HepG2 (cell line): Measurements from ENCODE around the gene MSI2. TPM values are rescaled to one million over a fixed set of nuclear protein-coding genes. Genes with fewer than 3 reads are reported as not detected.

Source experiments
- BRCA1 ChIP-seq: sonication (generic); formaldehyde crosslinking; IDR thresholded peaks from 2 replicates; pipeline ENCODE4 v1.4.0; 2020; ENCODE audit warnings: missing genetic modification reagents
- CCAR2 ChIP-seq: fragments of 200-400 bp; formaldehyde crosslinking; optimal IDR thresholded peaks from 2 replicates; pipeline ENCODE3; 2018; ENCODE audit warnings: low read depth, mild to moderate bottlenecking, low read length, moderate library complexity
- CHD2 ChIP-seq: IDR thresholded peaks from 2 replicates; pipeline ENCODE4 v1.6.1; 2011; ENCODE audit warnings: low read depth, low read length, improper control_type of control experiment
- CREB1 ChIP-seq, 2 experiments: fragments of 450-650 bp in 1 of 2; IDR thresholded peaks; 2 replicates each; pipeline ENCODE4 v1.6.1; 2016 to 2017; ENCODE audit warnings: control low read depth in 1 of 2, mild to moderate bottlenecking in 1 of 2, missing compliant biosample characterization in 1 of 2, missing genetic modification characterization in 1 of 2
- CTCF ChIP-seq: sonication (generic); formaldehyde crosslinking; IDR thresholded peaks from 2 replicates; pipeline ENCODE4 v1.5.0; 2020; ENCODE audit warnings: mild to moderate bottlenecking, missing genetic modification reagents, moderate library complexity
- HMG20B ChIP-seq: conservative IDR thresholded peaks from 2 replicates; pipeline ENCODE4 v1.6.1; 2016; ENCODE audit warnings: missing genetic modification reagents, missing compliant biosample characterization
- HMGA1 ChIP-seq: sonication (generic); formaldehyde crosslinking; conservative IDR thresholded peaks from 2 replicates; pipeline ENCODE4 v1.4.0; 2020; ENCODE audit warnings: missing genetic modification reagents
- HNRNPK ChIP-seq: fragments of 200-400 bp; formaldehyde crosslinking; IDR thresholded peaks from 2 replicates; pipeline ENCODE4 v1.6.1; 2018; ENCODE audit warnings: low read length, low read depth, moderate library complexity, mild to moderate bottlenecking; ENCODE audit not compliant: poor library complexity, severe bottlenecking
- KDM4B ChIP-seq: sonication (generic); formaldehyde crosslinking; IDR thresholded peaks from 2 replicates; pipeline ENCODE4 v1.4.0; 2020; ENCODE audit warnings: missing genetic modification reagents
- MTA1 ChIP-seq: sonication (generic); formaldehyde crosslinking; IDR thresholded peaks from 2 replicates; pipeline ENCODE4 v1.4.0; 2020; ENCODE audit warnings: missing genetic modification reagents, mild to moderate bottlenecking, borderline replicate concordance
- MXD4 ChIP-seq: IDR thresholded peaks from 2 replicates; pipeline ENCODE4 v1.6.1; 2016; ENCODE audit warnings: mild to moderate bottlenecking, missing biosample characterization, missing genetic modification reagents
- NFIC ChIP-seq: IDR thresholded peaks from 2 replicates; pipeline ENCODE4 v1.6.1; 2012; ENCODE audit warnings: mild to moderate bottlenecking, low read length, inconsistent platforms
- PHB2 ChIP-seq: fragments of 450-650 bp; IDR thresholded peaks from 2 replicates; pipeline ENCODE4 v1.6.1; 2018; ENCODE audit not compliant: partially characterized antibody
- SOX13 ChIP-seq, 3 experiments: fragments of 450-650 bp in 1 of 3; sonication (generic) in 1 of 3; formaldehyde crosslinking in 1 of 3; IDR thresholded peaks in 2 of 3; conservative IDR thresholded peaks in 1 of 3; 2 replicates each; pipeline versions ENCODE4 v1.5.0 to v1.6.1; 2016 to 2020; ENCODE audit warnings: antibody characterized with exemption in 1 of 3, mild to moderate bottlenecking in 1 of 3, missing compliant biosample characterization in 1 of 3, missing genetic modification reagents in 1 of 3, moderate library complexity in 1 of 3
- TBP ChIP-seq: sonication (generic); formaldehyde crosslinking; IDR thresholded peaks from 2 replicates; pipeline ENCODE4 v1.5.0; 2020; ENCODE audit warnings: missing genetic modification reagents
- ZFP36L2 ChIP-seq: sonication (generic); formaldehyde crosslinking; IDR thresholded peaks from 2 replicates; pipeline ENCODE4 v1.4.0; 2020; ENCODE audit warnings: missing genetic modification reagents
- ZNF282 ChIP-seq: fragments of 450-650 bp; IDR thresholded peaks from 2 replicates; pipeline ENCODE4 v1.6.1; 2018; ENCODE audit not compliant: partially characterized antibody
- ZNF547 ChIP-seq: sonication (generic); formaldehyde crosslinking; IDR thresholded peaks from 2 replicates; pipeline ENCODE4 v1.5.1; 2020; ENCODE audit warnings: mild to moderate bottlenecking, missing genetic modification reagents
- polyA plus RNA-seq, 8 experiments: library from polyadenylated mRNA; depleted of rRNA in 3 of 8; stranded (reverse) in 7 of 8; unstranded in 1 of 8; fragments of >200 nt; fragmentation: Illumina TruSeq in 4 of 8; extraction: Trizol in 4 of 8; gene quantifications; 2 replicates each; pipeline versions ENCODE4 v1.2.1 to v1.2.3, GENCODE V29; 2011 to 2016; ENCODE audit warnings: low read depth in 4 of 8, missing spikeins in 1 of 8, mixed read lengths in 1 of 8; ENCODE audit not compliant: insufficient read depth in 1 of 8
- total RNA-seq, 5 experiments: library from RNA; depleted of rRNA; stranded (reverse); fragments of >200 nt; fragmentation: Illumina TruSeq; extraction: Trizol; gene quantifications; 2 replicates each; pipeline ENCODE4 v1.2.3, GENCODE V29; 2016; ENCODE audit warnings: low read depth in 1 of 5
- TF ChIP-seq, protein P1 (sequence below): sonication (generic); formaldehyde crosslinking; IDR thresholded peaks from 2 replicates; pipeline ENCODE4 v1.4.0; 2020; ENCODE audit warnings: missing genetic modification reagents
- TF ChIP-seq, protein P2 (sequence below): IDR thresholded peaks from 2 replicates; pipeline ENCODE4 v1.6.1; 2016; ENCODE audit warnings: missing compliant biosample characterization, missing genetic modification reagents, borderline replicate concordance
- TF ChIP-seq, protein P3 (sequence below): IDR thresholded peaks from 2 replicates; pipeline ENCODE4 v1.6.1; 2016; ENCODE audit warnings: mild to moderate bottlenecking, missing biosample characterization, missing genetic modification reagents

MSI2 gene
- total and polyA plus RNA-seq, 2 of the 13 experiments (the other 11 are each of a cell fraction or from before 2014, with no cell fraction given), result 77.5 to 78.4 TPM

DNA sequence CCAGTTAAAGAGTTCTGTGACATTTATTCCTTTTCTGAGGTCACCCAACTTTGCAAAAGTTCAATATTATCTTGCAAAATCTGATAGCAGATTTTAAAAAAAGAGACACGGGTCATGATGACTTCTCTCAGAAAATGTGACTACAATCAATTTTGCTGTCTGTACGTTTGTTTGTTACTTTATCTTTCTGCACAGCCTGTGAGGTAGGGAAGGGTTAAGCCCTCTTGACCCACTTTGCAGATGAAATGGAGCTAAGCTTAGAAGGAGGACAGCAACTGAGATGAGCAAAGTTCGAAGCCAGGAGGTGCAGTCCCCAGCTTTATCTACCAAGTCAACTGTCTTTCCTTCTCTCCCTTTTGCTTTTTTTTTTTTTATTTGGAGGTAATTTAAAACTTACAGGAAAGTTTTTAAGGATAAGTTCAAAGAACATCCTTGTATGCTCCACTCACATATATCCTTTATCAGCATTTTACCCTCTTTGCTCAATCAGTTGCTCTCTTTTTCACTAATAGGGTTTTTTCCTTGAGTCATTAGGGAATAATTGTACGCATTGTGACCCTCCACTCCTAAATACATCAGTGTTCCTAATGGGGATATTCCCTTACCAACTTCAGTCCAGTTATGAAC, 86.8 kb downstream of the MSI2 start (continued):
- TF ChIP-seq, protein P1, sequence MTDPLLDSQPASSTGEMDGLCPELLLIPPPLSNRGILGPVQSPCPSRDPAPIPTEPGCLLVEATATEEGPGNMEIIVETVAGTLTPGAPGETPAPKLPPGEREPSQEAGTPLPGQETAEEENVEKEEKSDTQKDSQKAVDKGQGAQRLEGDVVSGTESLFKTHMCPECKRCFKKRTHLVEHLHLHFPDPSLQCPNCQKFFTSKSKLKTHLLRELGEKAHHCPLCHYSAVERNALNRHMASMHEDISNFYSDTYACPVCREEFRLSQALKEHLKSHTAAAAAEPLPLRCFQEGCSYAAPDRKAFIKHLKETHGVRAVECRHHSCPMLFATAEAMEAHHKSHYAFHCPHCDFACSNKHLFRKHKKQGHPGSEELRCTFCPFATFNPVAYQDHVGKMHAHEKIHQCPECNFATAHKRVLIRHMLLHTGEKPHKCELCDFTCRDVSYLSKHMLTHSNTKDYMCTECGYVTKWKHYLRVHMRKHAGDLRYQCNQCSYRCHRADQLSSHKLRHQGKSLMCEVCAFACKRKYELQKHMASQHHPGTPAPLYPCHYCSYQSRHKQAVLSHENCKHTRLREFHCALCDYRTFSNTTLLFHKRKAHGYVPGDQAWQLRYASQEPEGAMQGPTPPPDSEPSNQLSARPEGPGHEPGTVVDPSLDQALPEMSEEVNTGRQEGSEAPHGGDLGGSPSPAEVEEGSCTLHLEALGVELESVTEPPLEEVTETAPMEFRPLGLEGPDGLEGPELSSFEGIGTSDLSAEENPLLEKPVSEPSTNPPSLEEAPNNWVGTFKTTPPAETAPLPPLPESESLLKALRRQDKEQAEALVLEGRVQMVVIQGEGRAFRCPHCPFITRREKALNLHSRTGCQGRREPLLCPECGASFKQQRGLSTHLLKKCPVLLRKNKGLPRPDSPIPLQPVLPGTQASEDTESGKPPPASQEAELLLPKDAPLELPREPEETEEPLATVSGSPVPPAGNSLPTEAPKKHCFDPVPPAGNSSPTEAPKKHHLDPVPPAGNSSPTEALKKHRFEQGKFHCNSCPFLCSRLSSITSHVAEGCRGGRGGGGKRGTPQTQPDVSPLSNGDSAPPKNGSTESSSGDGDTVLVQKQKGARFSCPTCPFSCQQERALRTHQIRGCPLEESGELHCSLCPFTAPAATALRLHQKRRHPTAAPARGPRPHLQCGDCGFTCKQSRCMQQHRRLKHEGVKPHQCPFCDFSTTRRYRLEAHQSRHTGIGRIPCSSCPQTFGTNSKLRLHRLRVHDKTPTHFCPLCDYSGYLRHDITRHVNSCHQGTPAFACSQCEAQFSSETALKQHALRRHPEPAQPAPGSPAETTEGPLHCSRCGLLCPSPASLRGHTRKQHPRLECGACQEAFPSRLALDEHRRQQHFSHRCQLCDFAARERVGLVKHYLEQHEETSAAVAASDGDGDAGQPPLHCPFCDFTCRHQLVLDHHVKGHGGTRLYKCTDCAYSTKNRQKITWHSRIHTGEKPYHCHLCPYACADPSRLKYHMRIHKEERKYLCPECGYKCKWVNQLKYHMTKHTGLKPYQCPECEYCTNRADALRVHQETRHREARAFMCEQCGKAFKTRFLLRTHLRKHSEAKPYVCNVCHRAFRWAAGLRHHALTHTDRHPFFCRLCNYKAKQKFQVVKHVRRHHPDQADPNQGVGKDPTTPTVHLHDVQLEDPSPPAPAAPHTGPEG (CRISPR knock-in tag), result no peak
- TF ChIP-seq, protein P2, sequence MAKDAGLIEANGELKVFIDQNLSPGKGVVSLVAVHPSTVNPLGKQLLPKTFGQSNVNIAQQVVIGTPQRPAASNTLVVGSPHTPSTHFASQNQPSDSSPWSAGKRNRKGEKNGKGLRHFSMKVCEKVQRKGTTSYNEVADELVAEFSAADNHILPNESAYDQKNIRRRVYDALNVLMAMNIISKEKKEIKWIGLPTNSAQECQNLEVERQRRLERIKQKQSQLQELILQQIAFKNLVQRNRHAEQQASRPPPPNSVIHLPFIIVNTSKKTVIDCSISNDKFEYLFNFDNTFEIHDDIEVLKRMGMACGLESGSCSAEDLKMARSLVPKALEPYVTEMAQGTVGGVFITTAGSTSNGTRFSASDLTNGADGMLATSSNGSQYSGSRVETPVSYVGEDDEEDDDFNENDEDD (CRISPR knock-in tag), result no peak
- TF ChIP-seq CHD2 (no peak), SOX13 (IDR thresholded peaks at IDR 0.05) (no peak), SOX13 (CRISPR knock-in tag; conservative IDR thresholded peaks at IDR 0.05 in 1 of 2, IDR thresholded peaks at IDR 0.05 in 1 of 2) (0 out of 4 replicates have a peak, but pooled peaks of 1 of the 2 experiments have one; percentile 23), BRCA1 (CRISPR knock-in tag) (no peak), NFIC (0 out of 2 replicates have a peak, but pooled peaks have one; percentile 9), CREB1 (IDR thresholded peaks at IDR 0.05) (no peak), CREB1 (CRISPR knock-in tag; IDR thresholded peaks at IDR 0.05) (no peak), PHB2 (no peak), HMG20B (CRISPR knock-in tag) (no peak), ZFP36L2 (no peak), CCAR2 (no peak), MXD4 (CRISPR knock-in tag) (no peak), HMGA1 (CRISPR knock-in tag) (no peak), TBP (no peak), MTA1 (CRISPR knock-in tag) (no peak), HNRNPK (no peak), ZNF282 (no peak), ZNF547 (CRISPR knock-in tag) (no peak), CTCF (CRISPR knock-in tag) (no peak), KDM4B (no peak)
- TF ChIP-seq, protein P3, sequence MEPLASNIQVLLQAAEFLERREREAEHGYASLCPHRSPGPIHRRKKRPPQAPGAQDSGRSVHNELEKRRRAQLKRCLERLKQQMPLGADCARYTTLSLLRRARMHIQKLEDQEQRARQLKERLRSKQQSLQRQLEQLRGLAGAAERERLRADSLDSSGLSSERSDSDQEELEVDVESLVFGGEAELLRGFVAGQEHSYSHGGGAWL, result no peak
